Kidney capillary endothelial cell (primary cell): ENCODE data around the gene DOCK9.
"Not testable (repeated sequence)": the region's sequence is repeated elsewhere in the genome, so short reads cannot be mapped to it uniquely, and the experiment has no call there.

ENCODE experiments used
- DNase-seq: peaks from one replicate; pipeline ENCODE4 v3.0.0-alpha.2; 2018; ENCODE audit warnings: low spot score

The DOCK9 gene

GRCh38 chr13:98822225-98822606, 155.6 kb downstream of the DOCK9 start:
- no peak for DNase-seq

- no peak for DNase-seq
Observed at GRCh38 chr13:98821372-98822224, 156.3 kb downstream of the DOCK9 start.

- DNase-seq, result no peak
Observed at GRCh38 chr13:98820744-98821371, 157.0 kb downstream of the DOCK9 start.

GRCh38 chr13:98820300-98820699, 157.6 kb downstream of the DOCK9 start:
- DNase-seq, result no peak

GRCh38 chr13:98819382-98820010, 158.4 kb downstream of the DOCK9 start:
- DNase-seq, result no peak

GRCh38 chr13:98816406-98816805, 161.5 kb downstream of the DOCK9 start:
- no peak for DNase-seq

- DNase-seq, result no peak
Observed at GRCh38 chr13:98813993-98814392, 163.9 kb downstream of the DOCK9 start.

GRCh38 chr13:98812186-98812790, 165.6 kb downstream of the DOCK9 start:
- not testable (repeated sequence) for DNase-seq

- DNase-seq, result no peak
Observed at GRCh38 chr13:98810746-98811145, 167.1 kb downstream of the DOCK9 start.

- no peak for DNase-seq
Observed at GRCh38 chr13:98809345-98809777, 168.5 kb downstream of the DOCK9 start.

GRCh38 chr13:98807774-98808173, 170.1 kb downstream of the DOCK9 start:
- no peak for DNase-seq

- no peak for DNase-seq
Observed at GRCh38 chr13:98804336-98804855, 173.5 kb downstream of the DOCK9 start.

- no peak for DNase-seq
Observed at GRCh38 chr13:98803921-98804320, 173.9 kb downstream of the DOCK9 start.

- DNase-seq, result no peak
Observed at GRCh38 chr13:98803111-98803561, 174.7 kb downstream of the DOCK9 start.

GRCh38 chr13:98802559-98802958, 175.3 kb downstream of the DOCK9 start:
- DNase-seq, result no peak

- no peak for DNase-seq
Observed at GRCh38 chr13:98801626-98802418, 176.0 kb downstream of the DOCK9 start.

GRCh38 chr13:98800078-98800477, 177.8 kb downstream of the DOCK9 start:
- DNase-seq, result no peak

GRCh38 chr13:98798849-98799645, 178.8 kb downstream of the DOCK9 start:
- DNase-seq, result no peak

GRCh38 chr13:98797456-98797855, 180.4 kb downstream of the DOCK9 start:
- DNase-seq, result no peak

GRCh38 chr13:98796798-98797197, 181.1 kb downstream of the DOCK9 start:
- DNase-seq, result no peak

- no peak for DNase-seq
Observed at GRCh38 chr13:98796191-98796590, 181.7 kb downstream of the DOCK9 start.
